Panc1 (cell line): ENCODE measurements around the gene LRTM1. TPM values are rescaled to one million over a fixed set of nuclear protein-coding genes. Genes with fewer than 3 reads are reported as not detected.

Source experiments
- ATAC-seq: fragments of 200-7000 bp; cut with Tn5 transposase; 2 replicates; pipeline ENCODE4 v1.9.1; 2020; ENCODE audit warnings: mild to moderate bottlenecking, moderate library complexity
- BruUV-seq: library from RNA; stranded (reverse); fragments of 400-500 nt; replicated peaks from 2 replicates; lab custom pipeline; 2021; lab: Mats Ljungman, UMichigan
- CTCF ChIA-PET: fragments of 300-600 bp; sonication (Branson Sonifier 250); formaldehyde crosslinking; loops from one replicate; lab custom pipeline; 2022; ENCODE audit warnings: antibody characterized with exemption; lab: Charles Lee
- POLR2A ChIA-PET: fragments of 300-600 bp; sonication (Branson Sonifier 250); formaldehyde crosslinking; loops from one replicate; lab custom pipeline; 2022; ENCODE audit warnings: antibody characterized with exemption; lab: Charles Lee
- DNase-seq: peaks from one replicate; pipeline ENCODE4 v3.0.0-alpha.2; 2010; ENCODE audit warnings: low read depth, low spot score
- H3K27ac ChIP-seq: 2 replicates; pipeline ENCODE4 v1.5.1; 2011; ENCODE audit warnings: mild to moderate bottlenecking, low read length, inconsistent platforms
- H3K27me3 ChIP-seq: fragments of 200-500 bp; sonication (Bioruptor generic); 2 replicates; pipeline ENCODE4 v1.6.0; 2014; ENCODE audit warnings: low read length, inconsistent platforms; ENCODE audit not compliant: control insufficient read depth, insufficient read depth
- H3K36me3 ChIP-seq: fragments of 200-500 bp; sonication (Bioruptor generic); 2 replicates; pipeline ENCODE4 v1.5.1; 2014; ENCODE audit warnings: inconsistent platforms, mild to moderate bottlenecking, low read length, moderate library complexity; ENCODE audit not compliant: control insufficient read depth, insufficient read depth
- H3K4me1 ChIP-seq: 2 replicates; pipeline ENCODE4 v1.5.1; 2011; ENCODE audit warnings: inconsistent platforms, mild to moderate bottlenecking, low read length, moderate library complexity; ENCODE audit not compliant: control insufficient read depth, insufficient read depth
- H3K4me3 ChIP-seq, 2 experiments: 2 replicates each; pipeline ENCODE4 v1.5.1; 2011 to 2012; ENCODE audit warnings: low read depth in 2 of 2, low read length in 2 of 2, mild to moderate bottlenecking in 2 of 2, inconsistent platforms in 1 of 2, moderate library complexity in 1 of 2
- H3K9me3 ChIP-seq: fragments of 200-500 bp; sonication (Bioruptor generic); 2 replicates; pipeline ENCODE4 v1.5.1; 2014; ENCODE audit warnings: low read depth, mild to moderate bottlenecking, inconsistent platforms, low read length, moderate library complexity; ENCODE audit not compliant: control insufficient read depth, insufficient read depth
- CTCF ChIP-seq: fragments of 450-650 bp; IDR thresholded peaks from 2 replicates; pipeline ENCODE4 v1.5.1; 2017; ENCODE audit warnings: mild to moderate bottlenecking
- POLR2AphosphoS5 ChIP-seq: IDR thresholded peaks from 2 replicates; pipeline ENCODE4 v1.6.1; 2012; ENCODE audit warnings: mild to moderate bottlenecking, low read depth, low read length, moderate library complexity
- REST ChIP-seq, 2 experiments: IDR thresholded peaks; 2 replicates each; pipeline ENCODE4 v1.6.1; 2011 to 2012; ENCODE audit warnings: low read depth in 2 of 2, control low read depth in 1 of 2, low read length in 1 of 2, mild to moderate bottlenecking in 1 of 2, moderate library complexity in 1 of 2; ENCODE audit not compliant: insufficient read depth in 1 of 2
- SIN3A ChIP-seq: IDR thresholded peaks from 2 replicates; pipeline ENCODE4 v1.6.1; 2012; ENCODE audit warnings: low read depth, mild to moderate bottlenecking, low read length, moderate library complexity, borderline replicate concordance; ENCODE audit not compliant: insufficient read depth
- TCF7L2 ChIP-seq: IDR thresholded peaks from 2 replicates; pipeline ENCODE4 v1.6.1; 2011; ENCODE audit warnings: mild to moderate bottlenecking, low read depth, low read length, inconsistent platforms
- in situ Hi-C: cut with HindIII; loops from 2 replicates; pipeline ENCODE4 v1.10.0; 2016; ENCODE audit warnings: low sequenced_read_pairs, low pct_unique_long_range_greater_than_20kb
- intact Hi-C: fragments of 100-400 bp; cut with micrococcal nuclease; formaldehyde crosslinking; loops from one replicate; pipeline ENCODE4 v1.10.0; 2022; ENCODE audit not compliant: unreplicated experiment
- total RNA-seq: library from RNA; stranded (reverse); gene quantifications from one replicate; pipeline ENCODE4 v1.2.1, GENCODE V29; 2021; ENCODE audit not compliant: unreplicated experiment

LRTM1 gene
- total RNA-seq, 1 experiment from 2014 or later = not detected

- Histone ChIP-seq H3K27me3 (no peaks in the 10 kb centered on the region), H3K36me3 (no peaks in the 10 kb centered on the region), H3K4me3 (no peak overlapping the region), H3K27ac (peak overlapping the region; percentile 85), H3K9me3 (no peaks in the 10 kb centered on the region), H3K4me1 (peaks cover 15% of the 10 kb centered on the region)
- intact Hi-C loops (no loop called here), in situ Hi-C loops (no loop called here)
- ChIA-PET CTCF (no interaction called here), POLR2A (interaction anchor here (0.7 kb wide), 1 partner anchor 378 kb away, joined by 7 read pairs; no protein-coding TSS in a partner anchor)
- TF ChIP-seq TCF7L2 = peak; percentile 84
- peak; percentile 73 for TF ChIP-seq POLR2AphosphoS5
- TF ChIP-seq CTCF = peak; percentile 7; the same call in 1 of the 2 replicates
- no peak for TF ChIP-seq SIN3A
- TF ChIP-seq REST (IDR thresholded peaks at IDR 0.05; ENCODE audit: insufficient read depth in 1 of 2, low read depth in 2 of 2, low read length in 1 of 2) = no peak
- DNase-seq = peak; percentile 32
- BruUV-seq = no TSS peak
- peak; percentile 98 for ATAC-seq
Observed at GRCh38 chr3:54891540-54891897, 36.3 kb downstream of the LRTM1 start.

GRCh38 chr3:54889731-54890130 is 38.1 kb downstream of the LRTM1 start:
- no TSS peak for BruUV-seq
- CTCF ChIA-PET = no interaction called here
- no peak overlapping the region for H3K4me3 ChIP-seq
- H3K27ac ChIP-seq = peak overlapping the region; percentile 65; the same call in 1 of the 2 replicates
- in situ Hi-C loops (no loop called here), intact Hi-C loops (no loop called here)
- ATAC-seq (no peak), DNase-seq (no peak)
- POLR2A ChIA-PET = no interaction called here
- H3K27me3 ChIP-seq = no peaks in the 10 kb centered on the region
- peaks cover 15% of the 10 kb centered on the region for H3K4me1 ChIP-seq
- TF ChIP-seq TCF7L2 (no peak), CTCF (no peak), SIN3A (no peak), REST (IDR thresholded peaks at IDR 0.05; ENCODE audit: insufficient read depth in 1 of 2, low read depth in 2 of 2, low read length in 1 of 2) (no peak), POLR2AphosphoS5 (no peak)
- no peaks in the 10 kb centered on the region for H3K9me3 ChIP-seq
- no peaks in the 10 kb centered on the region for H3K36me3 ChIP-seq
